Measurements from ENCODE around the gene C11orf86. TPM values are rescaled to one million over a fixed set of nuclear protein-coding genes. Genes with fewer than 3 reads are reported as not detected.
A peak's percentile ranks its signal among the peaks of the same experiment; 100 is the strongest.

C11orf86 gene
- total and polyA plus RNA-seq, 10 of the 15 experiments (the other 5 are each of a cell fraction or from before 2014, with no cell fraction given) = not detected

- RAD21 ChIA-PET (ENCODE audit: unreplicated experiment) = no interaction called here
- CTCF ChIA-PET = no interaction called here
- SMC1A ChIA-PET (ENCODE audit: uncharacterized antibody, unreplicated experiment) = no interaction called here
- TF ChIP-seq CHD2 (IDR thresholded peaks at IDR 0.05; ENCODE audit: borderline replicate concordance, low read depth, low read length) (0 out of 2 replicates have a peak, but pooled peaks have one; percentile 46), TCF3 (IDR thresholded peaks at IDR 0.05; ENCODE audit: borderline replicate concordance, insufficient read depth, low read depth, low read length) (peak; percentile 94), CREB1 (IDR thresholded peaks at IDR 0.05; ENCODE audit: low read depth) (peak; percentile 68), TCF12 (IDR thresholded peaks at IDR 0.05; ENCODE audit: low read depth, low read length) (peak; percentile 88), GABPA (IDR thresholded peaks at IDR 0.05; ENCODE audit: low read depth) (0 out of 2 replicates have a peak, but pooled peaks have one; percentile 42), ZSCAN29 (IDR thresholded peaks at IDR 0.05) (no peak), RUNX3 (IDR thresholded peaks at IDR 0.05; ENCODE audit: low read length) (peak; percentile 80), MAX (IDR thresholded peaks at IDR 0.05; ENCODE audit: low read depth, low read length) (peak; percentile 90), RELB (IDR thresholded peaks at IDR 0.05; ENCODE audit: low read depth) (no peak), USF1 (IDR thresholded peaks at IDR 0.05; ENCODE audit: borderline replicate concordance, extremely low read length, insufficient read depth, low read depth, low read length) (peak; percentile 91), NFYB (IDR thresholded peaks at IDR 0.05; ENCODE audit: insufficient read depth, low read depth, low read length) (peak; percentile 65; the same call in 1 of the 2 replicates), CUX1 (IDR thresholded peaks at IDR 0.05; ENCODE audit: insufficient replicate concordance, low read depth, low read length) (no peak), PBX3 (IDR thresholded peaks at IDR 0.05; ENCODE audit: insufficient replicate concordance, low read depth, low read length) (peak; percentile 94)
Observed at GRCh38 chr11:66958232-66958955, 16.7 kb upstream of the C11orf86 start, which contains the start of gene PC. Gene PC (minus strand): TSS chr11:66958383. CDS start chr11:66872159, 86,224 bp downstream.

More at GRCh38 chr11:66958232-66958955, 16.7 kb upstream of the C11orf86 start, which contains the start of gene PC:
- Histone ChIP-seq H3K4me2 (ENCODE audit: control insufficient read depth, insufficient read depth) (peak within 1 kb of the TSS; percentile 82), H3K27ac (ENCODE audit: control insufficient read depth, insufficient read depth) (no peak within 1 kb of the TSS), H2AFZ (ENCODE audit: control insufficient read depth, low read depth, low read length) (peak within 1 kb of the TSS; percentile 94), H3K9me3 (replicated peaks; ENCODE audit: control insufficient read depth, insufficient read depth, low read length) (peaks cover 6% of the 10 kb centered on the region; the same call in 2 of the 3 replicates), H4K20me1 (ENCODE audit: control insufficient read depth, insufficient read depth) (no peaks in the 10 kb centered on the region), H3K36me3 (ENCODE audit: control insufficient read depth in 2 of 2, insufficient read depth in 2 of 2, low read length in 1 of 2) (no peaks in the 10 kb centered on the region), H3K9ac (ENCODE audit: control insufficient read depth, insufficient read depth, low read length) (peak within 1 kb of the TSS; percentile 28; the same call in 1 of the 2 replicates), H3K79me2 (ENCODE audit: control insufficient read depth, insufficient read depth, low read length) (no peaks in the 10 kb centered on the region), H3K4me1 (ENCODE audit: control insufficient read depth, insufficient read depth, low read length) (peaks cover 13% of the 10 kb centered on the region), H3K27me3 (replicated peaks in 1 of 2; ENCODE audit: control insufficient read depth in 2 of 2, insufficient read depth in 2 of 2, low read length in 1 of 2) (no peaks in the 10 kb centered on the region), H3K4me3 (peak within 1 kb of the TSS; percentile 66; the same call in 1 of the 2 replicates)
- 21% methylated on average over 63 of the region's 74 CpGs for WGBS (ENCODE audit: insufficient coverage, insufficient replicate concordance, low lambda C conversion rate, missing lambda C conversion rate)
- FAIRE-seq (peak; percentile 95), ATAC-seq (peak; percentile 96), DNase-seq (ENCODE audit: low read depth, low spot score) (peak; percentile 67)
- intact Hi-C loops (cut with micrococcal nuclease; ENCODE audit: unreplicated experiment) = no loop called here
- POLR2A ChIA-PET = no interaction called here
- in situ Hi-C loops (cut with MboI) = no loop called here
- BruUV-seq (replicated peaks) = no TSS peak
